Right ventricle myocardium superior (tissue), 1 donor: ENCODE measurements around the gene GIT2. TPM values are rescaled to one million over a fixed set of nuclear protein-coding genes. Genes with fewer than 3 reads are reported as not detected.
A peak's percentile ranks its signal among the peaks of the same experiment; 100 is the strongest.

Experiments
- ATAC-seq: fragments of 200-7000 bp; cut with Tn5 transposase; one replicate; pipeline ENCODE4 v1.9.1; 2020; ENCODE audit warnings: mild to moderate bottlenecking; ENCODE audit not compliant: poor library complexity
- DNase-seq: peaks from one replicate; pipeline ENCODE4 v3.0.0-alpha.2; 2020
- intact Hi-C: fragments of 100-400 bp; cut with DNase I; formaldehyde crosslinking; loops from one replicate; pipeline ENCODE4 v1.11.2; 2022
- total RNA-seq: library from RNA; stranded (reverse); fragmentation: NEBNext Ultra II Directional; extraction: Animal tissue kit (Norgen Biotek cat#: 25700); gene quantifications from one replicate; pipeline ENCODE4 v1.2.1, GENCODE V29; 2021
- donor health status: DM: no; HTN: yes; CAD: no; lungs with severe emphysema.

The GIT2 gene
- total RNA-seq, 1 donor from 2014 or later = 41.5 TPM

- ATAC-seq = no peak
- DNase-seq = no peak
- intact Hi-C loops = no loop called here
Observed at GRCh38 chr12:110007881-110008280, 11.7 kb upstream of the GIT2 start.

- DNase-seq (no peak), ATAC-seq (no peak)
- intact Hi-C loops = no loop called here
Observed at GRCh38 chr12:110006115-110006514, 9.9 kb upstream of the GIT2 start.

GRCh38 chr12:110005319-110005973, 9.3 kb upstream of the GIT2 start:
- ATAC-seq (no peak), DNase-seq (no peak)
- intact Hi-C loops = no loop called here

GRCh38 chr12:110004598-110004997, 8.4 kb upstream of the GIT2 start:
- intact Hi-C loops = no loop called here
- ATAC-seq = no peak
- DNase-seq = no peak

- intact Hi-C loops = no loop called here
- DNase-seq (no peak), ATAC-seq (no peak)
Observed at GRCh38 chr12:110002676-110003515, 6.7 kb upstream of the GIT2 start.

- intact Hi-C loops = no loop called here
- ATAC-seq = no peak
- DNase-seq = no peak
Observed at GRCh38 chr12:110001596-110001995, 5.4 kb upstream of the GIT2 start.

GRCh38 chr12:109999983-110000505, 3.9 kb upstream of the GIT2 start:
- intact Hi-C loops = loop anchor here (5.0 kb wide), 1 partner anchor 48 kb away; no protein-coding TSS in a partner anchor
- ATAC-seq (no peak), DNase-seq (no peak)

- ATAC-seq = no peak
- intact Hi-C loops = loop anchor here (5.0 kb wide), 1 partner anchor 47 kb away; no protein-coding TSS in a partner anchor
- DNase-seq = no peak
Observed at GRCh38 chr12:109999649-109999971, 3.4 kb upstream of the GIT2 start.

- DNase-seq (peak; percentile 92), ATAC-seq (peak; percentile 91)
- intact Hi-C loops = loop anchor here (5.0 kb wide), 1 partner anchor 47 kb away; no protein-coding TSS in a partner anchor
Observed at GRCh38 chr12:109998904-109999648, 2.9 kb upstream of the GIT2 start, which contains the start of gene ANKRD13A. ANKRD13A (plus strand) TSS chr12:109999430; CDS start chr12:109999689, 259 bp downstream.

GRCh38 chr12:109998241-109998903, 2.2 kb upstream of the GIT2 start:
- intact Hi-C loops = loop anchor here (5.0 kb wide), 1 partner anchor 46 kb away; no protein-coding TSS in a partner anchor
- ATAC-seq (no peak), DNase-seq (no peak)

GRCh38 chr12:109997393-109997792, 1.2 kb upstream of the GIT2 start:
- no peak for ATAC-seq
- intact Hi-C loops = loop anchor here (5.0 kb wide), 1 partner anchor 45 kb away; no protein-coding TSS in a partner anchor
- DNase-seq = no peak

- ATAC-seq = no peak
- no peak for DNase-seq
- intact Hi-C loops = loop anchor here (5.0 kb wide), 1 partner anchor 44 kb away; no protein-coding TSS in a partner anchor
Observed at GRCh38 chr12:109996483-109996853, 300 bp upstream of the GIT2 start.

- DNase-seq = no peak
- intact Hi-C loops = loop anchor here (5.0 kb wide), 1 partner anchor 43 kb away; no protein-coding TSS in a partner anchor
- ATAC-seq = no peak
Observed at GRCh38 chr12:109995361-109995685, 845 bp downstream of the GIT2 start.

GRCh38 chr12:109994401-109995175, 1.6 kb downstream of the GIT2 start:
- DNase-seq (no peak), ATAC-seq (no peak)
- intact Hi-C loops = loop anchor here (5.0 kb wide), 1 partner anchor 42 kb away; no protein-coding TSS in a partner anchor

GRCh38 chr12:109993091-109993490, 3.1 kb downstream of the GIT2 start:
- no peak for ATAC-seq
- intact Hi-C loops = no loop called here
- DNase-seq = no peak

GRCh38 chr12:109991586-109991985, 4.6 kb downstream of the GIT2 start:
- ATAC-seq = no peak
- DNase-seq = no peak
- intact Hi-C loops = no loop called here

- DNase-seq (no peak), ATAC-seq (no peak)
- intact Hi-C loops = no loop called here
Observed at GRCh38 chr12:109989380-109989779, 6.8 kb downstream of the GIT2 start.

- intact Hi-C loops = no loop called here
- DNase-seq (no peak), ATAC-seq (no peak)
Observed at GRCh38 chr12:109988903-109989302, 7.3 kb downstream of the GIT2 start.
